ENCODE data around the gene ATP7B. TPM values are rescaled to one million over a fixed set of nuclear protein-coding genes. Genes with fewer than 3 reads are reported as not detected.
"Not testable (repeated sequence)": the region's sequence is repeated elsewhere in the genome, so short reads cannot be mapped to it uniquely, and the experiment has no call there.

ATP7B gene
- total RNA-seq, 1 donor from 2014 or later = 3.3 TPM

DNA sequence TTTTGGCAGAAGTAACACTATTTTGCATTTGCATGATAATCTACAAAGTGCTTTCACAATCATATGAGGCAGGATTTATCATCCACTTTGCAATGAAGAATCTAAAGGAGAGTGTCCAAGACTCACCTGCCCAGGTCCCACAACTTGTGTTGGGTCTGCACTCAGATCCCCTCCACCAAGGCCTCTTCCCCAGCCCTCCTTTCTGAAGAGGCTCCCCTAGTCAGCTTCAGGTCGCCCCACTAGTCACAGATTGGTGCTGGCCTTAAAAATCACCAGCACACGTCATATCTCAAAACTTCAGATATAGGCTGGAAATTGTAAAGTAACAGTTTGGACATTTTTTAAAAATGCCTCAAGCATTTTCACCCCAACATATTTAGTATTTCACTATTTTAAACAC, 17.5 kb downstream of the ATP7B start:
- DNase-seq (ENCODE audit: missing footprints) (no peak), ATAC-seq (no peak)
- intact Hi-C loops (cut with DNase I) = loop anchor here (10.0 kb wide), 1 partner anchor 179 kb away; no protein-coding TSS in a partner anchor

DNA sequence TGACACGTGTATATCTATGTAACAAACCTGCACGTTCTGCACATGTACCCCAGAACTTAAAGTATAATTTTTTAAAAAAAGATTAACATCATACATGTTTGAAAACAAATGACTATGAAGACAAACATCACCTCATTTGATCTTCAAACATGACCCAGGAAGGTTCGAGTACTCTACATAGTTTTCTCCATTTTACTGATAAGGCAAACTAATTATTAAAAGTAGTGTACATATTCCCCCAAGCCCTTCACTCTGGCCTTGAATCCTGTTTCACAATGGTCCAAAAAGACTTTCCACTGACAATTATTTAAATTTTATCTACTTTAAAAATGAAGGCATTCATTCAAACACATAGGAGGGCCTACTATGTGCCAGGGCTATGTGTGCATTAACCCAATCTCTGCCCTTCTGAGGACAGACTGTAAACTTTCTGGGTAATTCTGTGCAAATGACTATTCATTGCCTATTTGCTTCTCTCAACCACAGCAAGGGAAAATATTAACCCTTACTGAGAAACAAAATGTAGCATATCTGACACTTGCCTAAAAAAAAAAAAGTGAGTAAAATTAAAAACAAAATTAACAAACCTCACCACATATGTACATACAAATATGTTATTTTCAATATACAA, 22.1 kb downstream of the ATP7B start:
- intact Hi-C loops (cut with DNase I) = no loop called here
- ATAC-seq = no peak
- no peak for DNase-seq (ENCODE audit: missing footprints)

DNA sequence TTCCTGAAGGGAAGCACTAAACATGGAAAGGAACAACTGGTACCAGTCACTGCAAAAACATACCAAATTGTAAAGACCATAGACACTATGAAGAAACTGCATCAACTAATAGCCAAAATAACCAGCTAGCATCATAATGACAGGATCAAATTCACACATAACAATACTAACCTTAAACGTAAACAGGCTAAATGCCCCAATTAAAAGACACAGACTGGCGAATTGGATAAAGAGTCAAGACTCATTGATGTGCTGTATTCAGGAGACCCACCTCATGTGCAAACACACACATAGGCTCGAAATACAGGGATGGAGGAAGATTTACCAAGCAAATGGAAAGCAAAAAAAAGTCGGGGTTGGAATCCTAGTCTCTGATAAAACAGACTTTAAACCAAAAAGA, 26.3 kb downstream of the ATP7B start:
- DNase-seq (ENCODE audit: missing footprints); ATAC-seq; intact Hi-C loops (cut with DNase I): not testable (repeated sequence)

DNA sequence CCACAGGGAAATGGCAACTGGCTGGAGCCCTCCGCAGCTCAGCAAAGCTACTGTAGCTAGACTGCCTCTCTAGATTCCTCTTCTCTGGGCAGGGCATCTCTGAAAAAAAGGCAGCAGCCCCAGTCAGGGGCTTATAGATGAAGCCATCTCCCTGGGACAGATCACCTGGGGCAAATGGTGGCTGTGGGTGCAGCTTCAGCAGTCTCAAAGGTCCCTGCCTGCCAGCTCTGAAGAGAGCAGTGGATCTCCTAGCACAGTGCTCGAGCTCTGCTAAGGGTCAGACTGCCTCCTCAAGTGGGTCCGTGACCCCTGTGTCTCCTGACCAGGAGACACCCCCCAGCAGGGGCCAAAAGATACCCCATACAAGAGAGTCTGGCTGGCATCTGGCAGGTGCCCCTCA, 28.0 kb downstream of the ATP7B start:
- ATAC-seq; intact Hi-C loops (cut with DNase I): not testable (repeated sequence)

DNA sequence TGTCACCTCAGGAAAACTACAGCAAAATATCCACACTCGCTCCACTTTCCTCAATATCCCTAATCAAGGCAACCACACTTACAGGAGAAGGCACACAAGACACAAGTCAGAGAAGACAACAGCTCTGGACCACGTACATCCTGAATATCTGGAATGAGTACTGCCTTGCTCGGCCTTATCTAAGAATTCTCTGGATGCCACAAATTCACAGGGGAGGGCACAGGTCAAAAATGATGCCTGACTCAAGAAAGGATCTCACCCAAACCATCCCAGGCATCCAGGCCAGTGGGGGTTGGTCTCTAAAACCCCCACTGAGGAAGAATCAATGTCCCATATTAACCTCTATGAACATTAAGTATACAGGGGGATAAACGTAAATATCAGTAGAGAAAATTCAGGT, 29.9 kb downstream of the ATP7B start:
- peak; percentile 37 for ATAC-seq
- intact Hi-C loops (cut with DNase I) = no loop called here
- no peak for DNase-seq (ENCODE audit: missing footprints)

More for the DNA sequence above, 28.0 kb downstream of the ATP7B start:
- DNase-seq (ENCODE audit: missing footprints) = not testable (repeated sequence)

DNA sequence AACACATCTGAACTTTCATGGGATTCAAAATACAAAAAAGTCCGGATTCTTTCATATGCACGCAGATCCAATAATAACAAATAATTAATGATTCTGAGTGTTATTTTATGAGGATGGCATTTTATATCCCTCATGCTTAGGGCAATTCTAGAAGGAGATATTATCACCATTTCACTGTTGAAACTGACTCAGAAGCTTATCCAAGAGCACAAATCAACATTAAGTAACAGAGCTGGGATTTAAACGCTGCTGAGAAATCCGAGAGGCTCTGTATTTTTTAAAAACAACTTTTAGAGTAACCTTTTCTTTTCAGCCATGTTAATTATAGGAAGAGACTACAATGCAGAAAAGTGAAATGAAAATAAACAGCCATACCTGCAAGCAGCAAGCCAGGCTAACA, 30.3 kb downstream of the ATP7B start:
- intact Hi-C loops (cut with DNase I) = no loop called here
- no peak for ATAC-seq
- no peak for DNase-seq (ENCODE audit: missing footprints)

DNA sequence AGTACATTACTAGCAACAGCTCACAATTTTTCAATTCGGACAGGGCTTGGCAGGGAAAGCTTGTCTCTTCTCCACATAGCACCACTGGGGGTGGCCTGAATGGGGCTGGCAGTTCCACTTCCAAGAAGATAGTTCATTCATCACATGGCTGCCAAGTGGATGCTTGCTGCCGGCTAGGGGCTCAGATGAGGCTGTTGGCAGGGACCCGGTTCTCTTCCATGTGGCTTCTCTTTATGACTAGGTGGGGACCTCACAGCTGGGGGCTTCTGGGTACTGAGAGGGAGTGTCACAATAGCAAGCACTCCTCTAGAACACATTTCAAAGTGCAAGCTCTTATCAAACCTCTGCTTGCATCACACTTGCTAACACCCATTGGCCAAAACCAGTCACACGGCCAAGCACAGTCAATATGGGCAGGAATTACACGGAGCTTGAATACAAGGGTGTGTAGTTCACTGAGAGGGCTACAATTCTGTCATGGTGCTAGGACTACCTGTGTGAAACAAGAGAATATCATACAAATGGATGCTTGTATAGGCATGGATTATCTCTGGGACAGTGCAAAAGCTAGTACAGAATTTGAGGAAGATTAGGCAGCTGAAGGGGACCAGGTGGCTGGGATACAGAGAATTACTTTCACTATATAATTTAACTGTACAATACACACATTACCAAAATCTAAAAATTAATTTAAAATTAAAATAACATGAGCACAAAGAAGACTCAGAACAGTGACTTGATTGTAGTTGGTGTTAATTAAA, 32.3 kb downstream of the ATP7B start:
- intact Hi-C loops (cut with DNase I) = no loop called here
- ATAC-seq (peak; percentile 23), DNase-seq (ENCODE audit: missing footprints) (no peak)

DNA sequence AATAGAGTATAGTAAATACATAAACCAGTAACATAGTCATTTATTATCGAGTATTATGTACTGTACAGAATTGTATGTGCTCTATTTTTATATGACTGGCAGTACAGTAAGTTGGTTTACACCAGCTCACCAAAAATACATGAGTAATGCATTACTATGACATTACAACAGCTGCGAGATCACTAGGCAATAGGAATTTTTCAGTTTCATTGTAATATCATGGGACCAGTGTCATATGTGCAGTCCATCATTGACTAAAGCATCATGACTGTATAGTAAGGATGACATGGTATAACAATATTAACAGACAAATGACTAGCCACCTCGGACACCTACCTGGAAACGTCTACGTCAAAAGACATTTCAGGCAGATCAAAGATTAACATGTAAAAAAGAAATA, 33.6 kb downstream of the ATP7B start:
- no peak for DNase-seq (ENCODE audit: missing footprints)
- intact Hi-C loops (cut with DNase I) = no loop called here
- no peak for ATAC-seq

DNA sequence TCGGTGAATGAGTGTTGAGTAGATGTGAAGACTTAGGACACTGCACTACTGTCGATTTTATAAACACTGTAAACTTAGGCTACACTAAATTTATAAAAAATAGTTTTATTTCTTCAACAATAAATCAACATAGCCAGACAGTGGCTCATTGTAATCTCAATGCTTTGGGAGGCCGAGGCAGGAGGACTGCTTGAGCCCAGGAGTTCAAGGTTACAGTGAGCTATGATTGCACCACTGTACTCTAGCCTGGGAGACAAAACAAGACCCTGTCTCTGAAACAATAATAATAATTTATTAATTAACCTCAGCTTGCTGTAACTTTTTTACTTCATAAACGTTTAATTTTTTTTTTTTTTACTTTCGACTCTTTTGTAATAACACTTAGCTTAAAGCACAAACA, 34.4 kb downstream of the ATP7B start:
- intact Hi-C loops (cut with DNase I) = no loop called here

DNA sequence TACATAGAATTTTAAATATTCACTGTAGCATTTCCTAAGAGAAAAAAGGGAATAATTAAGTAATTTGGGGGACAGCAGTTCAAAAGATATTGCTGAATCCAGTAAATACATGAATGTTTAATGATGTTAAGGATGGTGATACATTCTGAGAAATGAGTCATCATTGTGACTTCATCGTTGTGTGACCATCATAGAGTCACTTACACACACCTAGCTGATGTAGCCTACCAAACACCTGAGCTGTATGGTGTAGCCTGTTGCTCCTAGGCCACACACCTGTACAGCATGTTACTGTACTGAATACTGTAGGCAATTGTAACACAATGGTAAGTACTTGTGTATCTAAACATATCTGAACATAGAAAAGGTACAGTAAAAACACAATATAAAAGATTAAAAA, 34.8 kb downstream of the ATP7B start:
- no peak for DNase-seq (ENCODE audit: missing footprints)
- intact Hi-C loops (cut with DNase I) = no loop called here

More for the DNA sequence above, 34.4 kb downstream of the ATP7B start:
- ATAC-seq = no peak
- DNase-seq (ENCODE audit: missing footprints) = no peak

DNA sequence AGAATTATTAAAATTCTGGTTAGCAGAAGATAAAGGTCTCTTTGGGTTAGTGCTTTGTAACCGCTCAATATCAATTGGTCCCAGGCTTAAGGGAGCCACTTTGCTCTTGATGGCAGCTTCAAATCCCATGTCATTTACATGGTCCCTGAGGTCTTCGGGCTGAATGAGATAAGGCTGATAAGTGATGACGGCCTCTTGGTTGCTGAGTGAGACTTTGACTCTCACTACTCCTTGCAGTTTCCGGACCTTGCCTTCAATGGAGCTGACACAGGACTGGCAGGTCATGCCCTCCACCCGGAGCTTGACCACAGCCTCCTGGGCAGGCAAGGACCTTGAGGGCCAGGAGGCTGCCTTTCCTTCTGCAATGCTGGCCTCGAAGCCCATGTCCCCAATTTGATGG, 36.8 kb downstream of the ATP7B start:
- intact Hi-C loops (cut with DNase I) = no loop called here
- DNase-seq (ENCODE audit: missing footprints) (no peak), ATAC-seq (no peak)

More for the DNA sequence above, 34.8 kb downstream of the ATP7B start:
- no peak for ATAC-seq

DNA sequence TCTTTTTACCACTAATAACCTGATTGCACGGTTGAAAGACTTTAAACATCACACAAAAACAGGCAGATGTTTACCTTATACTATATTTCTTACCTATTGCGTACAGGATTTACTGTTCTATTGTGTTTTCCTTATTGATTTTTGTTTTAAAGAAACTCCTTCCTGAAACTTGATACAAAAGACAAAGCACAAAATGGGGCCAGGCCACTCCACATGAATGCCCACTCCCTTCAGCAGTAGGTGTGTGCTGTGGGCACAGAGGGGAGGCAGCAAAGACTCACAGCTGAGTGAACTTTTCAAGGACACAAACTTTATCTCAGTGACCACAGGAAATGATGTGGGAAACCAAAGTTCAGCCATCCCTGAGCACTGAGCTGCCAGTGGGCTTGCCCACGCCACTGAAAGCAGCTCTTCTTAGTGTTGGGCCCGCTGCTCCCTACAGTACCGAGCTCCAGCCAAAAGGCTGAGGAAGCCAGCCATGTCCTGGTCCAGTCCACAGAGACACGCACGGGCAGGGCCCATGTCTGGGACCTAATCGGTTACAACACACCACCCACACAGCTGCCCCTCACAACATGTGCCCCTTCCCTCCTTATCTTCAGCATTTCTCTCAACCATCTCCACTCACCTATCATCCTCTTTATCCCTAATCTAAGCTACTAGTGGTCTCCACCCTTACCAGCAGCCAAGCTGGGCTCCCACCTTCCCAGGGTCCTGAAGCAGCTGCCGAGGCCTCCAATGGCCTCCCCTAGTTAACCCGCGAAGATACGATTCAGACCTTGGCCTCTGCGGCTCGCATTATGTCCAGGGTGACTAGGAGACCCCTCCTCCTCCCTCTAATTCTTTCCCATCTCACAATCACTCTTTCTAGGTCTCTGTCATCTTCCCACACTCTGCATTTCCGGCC, 39.5 kb downstream of the ATP7B start:
- ATAC-seq = no peak
- DNase-seq (ENCODE audit: missing footprints) = no peak
- intact Hi-C loops (cut with DNase I) = no loop called here

DNA sequence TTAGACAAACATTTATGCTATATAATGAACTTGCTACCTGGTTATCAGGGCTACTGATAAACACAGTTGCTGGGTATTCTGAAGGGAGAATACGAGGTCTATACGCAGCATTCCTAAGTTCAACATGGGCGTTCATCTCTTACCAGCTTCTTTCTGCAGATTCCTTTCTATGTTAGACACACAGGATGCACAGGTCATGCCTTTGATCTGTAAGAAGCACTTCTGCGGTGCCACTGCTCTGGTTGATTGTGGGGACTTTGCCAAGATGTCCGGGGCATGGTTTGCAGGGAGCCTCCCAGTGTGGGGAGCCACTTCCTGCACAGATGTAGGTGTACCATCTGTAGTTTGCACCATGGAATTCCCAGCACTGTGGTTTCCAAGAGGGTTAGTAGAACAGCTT, 40.9 kb downstream of the ATP7B start:
- intact Hi-C loops (cut with DNase I) = no loop called here
- no peak for ATAC-seq
- no peak for DNase-seq (ENCODE audit: missing footprints)

DNA sequence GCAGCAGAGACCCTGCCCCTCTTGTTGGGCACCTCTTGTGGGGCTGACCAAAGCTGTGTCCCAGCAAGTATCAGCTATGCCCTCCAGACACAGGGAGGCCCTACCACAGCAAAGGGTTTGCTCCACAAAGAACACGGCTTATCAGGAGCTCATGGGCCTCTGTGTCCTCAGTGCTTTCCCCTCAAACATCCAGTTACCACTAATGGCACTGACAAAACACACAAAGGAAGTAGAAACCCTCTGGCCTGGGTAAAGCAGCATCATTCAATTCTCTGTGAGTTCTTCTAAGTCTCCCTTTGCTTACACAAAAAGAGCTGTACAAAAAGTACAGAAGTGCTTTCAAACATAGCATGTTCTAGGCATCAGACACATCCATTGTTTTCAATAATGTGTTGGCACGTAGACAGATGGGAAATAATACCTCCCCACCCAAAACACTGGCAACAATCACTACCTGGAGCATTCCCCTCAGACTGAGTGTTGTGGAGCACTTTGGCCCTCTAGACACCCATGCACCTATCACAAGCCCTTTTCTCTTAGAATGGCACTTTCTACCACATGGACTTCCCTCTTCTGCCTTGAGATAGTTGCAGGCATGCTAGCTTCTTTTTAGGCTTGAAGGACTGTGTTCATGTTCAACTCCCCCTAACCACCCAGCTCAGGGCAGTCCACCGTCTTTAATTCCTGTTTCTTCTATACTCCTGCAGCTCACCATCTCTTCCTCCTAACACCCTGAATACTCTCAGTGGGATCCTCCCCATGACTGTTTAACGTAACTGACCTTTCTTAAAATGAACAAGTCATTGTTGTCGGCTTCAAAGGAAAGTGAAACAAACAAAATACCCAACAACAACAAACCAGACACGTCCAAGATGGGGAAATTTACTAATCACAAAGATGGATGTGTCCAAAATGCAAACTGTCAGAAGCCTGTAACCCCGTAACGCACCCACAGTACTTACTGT, 43.5 kb downstream of the ATP7B start:
- intact Hi-C loops (cut with DNase I) = no loop called here
- ATAC-seq (peak; percentile 31), DNase-seq (ENCODE audit: missing footprints) (no peak)

DNA sequence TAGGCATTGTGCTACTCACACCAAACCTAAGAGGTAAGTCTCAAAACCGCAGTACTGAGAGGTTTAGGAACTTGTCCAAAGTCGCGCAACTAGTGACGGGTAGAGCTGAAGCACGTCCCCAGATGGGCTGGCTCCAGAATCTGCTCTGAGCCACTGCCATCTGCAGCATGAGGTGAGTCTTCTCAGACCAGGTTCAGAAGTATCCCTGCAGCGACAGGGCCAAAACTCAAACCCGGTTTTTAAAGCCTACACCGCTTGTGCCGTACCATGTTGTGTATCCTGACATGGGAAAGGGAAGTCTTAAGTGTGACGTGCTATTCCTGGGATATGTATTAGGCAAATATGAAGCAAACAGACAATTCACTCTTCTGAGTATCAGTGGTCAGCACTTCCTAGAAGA, 45.1 kb downstream of the ATP7B start:
- DNase-seq (ENCODE audit: missing footprints) = no peak
- intact Hi-C loops (cut with DNase I) = no loop called here
- ATAC-seq = no peak

DNA sequence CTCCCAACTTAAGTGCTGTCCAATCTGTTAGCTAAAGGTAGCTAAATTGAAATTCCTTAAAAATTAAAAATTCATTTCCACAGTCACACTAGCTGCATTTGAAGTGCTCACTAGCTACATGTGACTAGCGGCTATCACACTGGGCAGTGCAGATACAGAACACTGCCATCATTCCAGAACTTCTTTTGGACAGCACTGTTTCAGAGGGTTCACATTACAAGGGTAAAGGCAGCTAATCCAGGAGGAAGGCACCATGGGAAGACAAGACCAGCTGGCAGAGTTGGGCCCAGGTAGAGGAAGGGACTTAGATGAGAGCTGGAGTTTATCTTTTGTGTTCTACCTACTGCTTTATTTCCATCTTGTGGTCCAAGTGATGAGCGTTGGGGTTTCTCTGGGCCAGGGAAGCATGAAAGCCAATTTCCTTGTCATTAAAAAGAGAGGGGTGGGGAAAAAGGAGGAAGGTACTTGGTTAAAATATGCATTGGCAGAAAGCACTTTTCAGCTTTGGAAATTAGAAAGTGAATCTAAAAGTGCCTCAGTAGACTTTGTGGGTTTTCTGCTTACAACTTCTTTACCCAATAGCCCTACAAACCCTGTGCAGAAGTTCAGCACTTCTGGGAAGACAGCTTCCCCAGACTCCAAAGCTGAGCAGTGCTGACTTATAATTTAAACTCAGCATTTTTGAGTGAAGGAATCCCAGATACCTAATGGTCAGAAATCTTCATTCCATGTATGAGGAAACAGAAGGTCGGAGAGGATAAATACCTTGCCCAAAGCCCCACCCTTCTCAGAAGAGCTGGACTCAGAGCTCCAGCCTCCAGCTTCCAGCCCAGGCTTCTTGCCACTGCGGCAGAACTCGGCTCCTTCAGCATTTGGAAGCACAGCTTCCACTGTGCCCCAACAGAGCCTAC, 49.5 kb downstream of the ATP7B start:
- intact Hi-C loops (cut with DNase I) = no loop called here
- no peak for DNase-seq (ENCODE audit: missing footprints)
- no peak for ATAC-seq

DNA sequence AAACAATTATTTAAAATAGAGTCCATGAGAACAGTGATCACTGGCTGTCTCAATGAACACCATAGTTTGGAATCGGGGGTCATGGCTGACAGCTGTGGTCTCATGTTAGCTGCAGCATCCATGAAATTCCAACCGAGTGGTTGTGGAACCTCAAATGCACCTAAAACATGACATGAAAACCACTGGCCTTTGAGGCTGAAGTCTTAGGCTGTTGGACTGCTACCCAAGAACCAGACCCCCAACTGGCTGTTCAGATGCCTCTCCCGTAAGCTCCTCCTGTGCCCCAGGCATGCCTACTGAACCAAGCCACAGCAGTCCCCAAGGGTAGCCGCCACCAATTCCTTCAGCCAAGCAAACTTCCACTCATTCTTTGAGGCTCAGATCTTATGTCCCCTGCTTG, 50.5 kb downstream of the ATP7B start:
- DNase-seq (ENCODE audit: missing footprints) (no peak), ATAC-seq (no peak)
- intact Hi-C loops (cut with DNase I) = no loop called here
